ENCODE data around the gene CAPSL.

DNA sequence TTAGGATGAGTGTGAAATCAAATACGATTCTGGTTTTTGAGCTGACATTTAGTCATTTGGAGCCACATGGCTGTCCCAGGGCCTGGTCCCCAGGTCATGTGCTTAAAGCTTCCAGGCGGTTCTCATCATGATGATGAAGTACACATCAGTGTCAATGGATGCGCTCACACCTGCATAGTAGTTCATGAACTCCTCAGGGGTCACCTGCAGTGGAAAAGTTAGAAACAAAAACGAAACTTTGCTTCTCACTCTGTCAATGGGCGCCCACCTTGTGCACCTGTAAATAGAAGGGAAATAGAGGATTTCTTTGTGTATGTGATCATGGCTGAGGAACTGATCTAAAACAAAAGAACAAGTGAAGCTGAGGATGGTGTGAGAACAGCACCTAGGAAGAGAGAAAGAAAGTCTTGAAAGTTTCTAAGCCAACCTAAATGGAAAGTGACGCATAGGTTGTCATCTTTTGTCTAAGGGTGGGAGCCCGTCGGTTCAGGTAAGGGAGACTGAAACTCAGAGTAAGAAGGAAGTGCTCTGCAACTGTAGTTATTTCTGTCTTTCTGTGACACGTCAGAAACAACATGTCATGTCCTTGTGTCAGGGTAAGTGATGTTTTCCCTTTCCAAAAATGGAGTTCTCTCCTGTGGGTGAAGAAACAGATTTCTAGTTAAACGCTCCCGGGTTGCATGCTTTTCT lies 33.8 kb downstream of the CAPSL start:
- TF ChIP-seq ZNF274 (IDR thresholded peaks at IDR 0.05; ENCODE audit: low read depth, low read length) (no peak), YY1 (IDR thresholded peaks at IDR 0.05; ENCODE audit: insufficient read depth, insufficient read length) (no peak)

All from NT2/D1 (cell line).